Large intestine (tissue), 3 donors: ENCODE results near the gene RET. TPM values are rescaled to one million over a fixed set of nuclear protein-coding genes. Genes with fewer than 3 reads are reported as not detected.

Source experiments
- DNase-seq, 2 donors: peaks; one replicate each; pipeline versions ENCODE4 v3.0.0 to v3.0.0-alpha.2; 2013
- H3K27ac ChIP-seq: one replicate; pipeline ENCODE4 v1.5.1; 2013; ENCODE audit warnings: low read length
- H3K27me3 ChIP-seq: 2 replicates; pipeline ENCODE4 v1.6.1; 2013; ENCODE audit warnings: low read length; ENCODE audit not compliant: control insufficient read depth, insufficient read depth
- H3K36me3 ChIP-seq: 2 replicates; pipeline ENCODE4 v1.6.1; 2013; ENCODE audit warnings: low read length; ENCODE audit not compliant: control insufficient read depth, insufficient read depth
- H3K4me1 ChIP-seq: one replicate; pipeline ENCODE4 v1.6.1; 2013; ENCODE audit warnings: low read length; ENCODE audit not compliant: control insufficient read depth, insufficient read depth
- H3K4me3 ChIP-seq: one replicate; pipeline ENCODE4 v1.5.1; 2013; ENCODE audit warnings: low read length
- H3K9me3 ChIP-seq: one replicate; pipeline ENCODE4 v1.6.1; 2013; ENCODE audit warnings: mild to moderate bottlenecking, low read depth, low read length, moderate library complexity; ENCODE audit not compliant: control insufficient read depth
- WGBS: methylation state at CpG from one replicate; pipeline ENCODE4 v1.1.5; 2013; ENCODE audit warnings: low lambda C conversion rate; ENCODE audit not compliant: insufficient coverage; 5-methylcytosine and 5-hydroxymethylcytosine counted together
- polyA plus RNA-seq: library from polyadenylated mRNA; unstranded; fragments of 120-200 nt; gene quantifications from one replicate; pipeline ENCODE4 v1.2.1, GENCODE V29; 2013

The RET gene
- polyA plus RNA-seq, 1 donor: 20.1 TPM

- no peak overlapping the region for H3K27ac ChIP-seq
- no peaks in the 10 kb centered on the region for H3K9me3 ChIP-seq
- H3K27me3 ChIP-seq: peaks cover 29% of the 10 kb centered on the region
- no peak for DNase-seq
- H3K36me3 ChIP-seq: no peaks in the 10 kb centered on the region
- no peaks in the 10 kb centered on the region for H3K4me1 ChIP-seq
- WGBS: no CpG with 5 or more reads among the region's 17 CpGs
- no peak overlapping the region for H3K4me3 ChIP-seq
These were observed 6.5 kb upstream of the RET start for GRCh38 chr10:43070121-43071085.

- H3K4me3 ChIP-seq: no peak overlapping the region
- no peaks in the 10 kb centered on the region for H3K36me3 ChIP-seq
- H3K9me3 ChIP-seq: peaks cover 3% of the 10 kb centered on the region
- no CpG with 5 or more reads among the region's 19 CpGs for WGBS
- no peak for DNase-seq
- H3K27me3 ChIP-seq: peaks cover 41% of the 10 kb centered on the region
- no peak overlapping the region for H3K27ac ChIP-seq
- H3K4me1 ChIP-seq: no peaks in the 10 kb centered on the region
These were observed 4.8 kb upstream of the RET start for GRCh38 chr10:43071865-43072650.

- H3K4me3 ChIP-seq: no peak overlapping the region
- H3K27me3 ChIP-seq: peaks cover 42% of the 10 kb centered on the region
- no peaks in the 10 kb centered on the region for H3K4me1 ChIP-seq
- no peak for DNase-seq
- H3K36me3 ChIP-seq: no peaks in the 10 kb centered on the region
- peaks cover 3% of the 10 kb centered on the region for H3K9me3 ChIP-seq
- H3K27ac ChIP-seq: no peak overlapping the region
- WGBS: no CpG with 5 or more reads among the region's 3 CpGs
These were observed 3.7 kb upstream of the RET start for GRCh38 chr10:43073191-43073590.

- no peak for DNase-seq
- H3K4me1 ChIP-seq: no peaks in the 10 kb centered on the region
- H3K27ac ChIP-seq: no peak overlapping the region
- peaks cover 45% of the 10 kb centered on the region for H3K27me3 ChIP-seq
- WGBS: no CpG with 5 or more reads among the region's 8 CpGs
- H3K4me3 ChIP-seq: no peak overlapping the region
- H3K36me3 ChIP-seq: no peaks in the 10 kb centered on the region
- H3K9me3 ChIP-seq: peaks cover 3% of the 10 kb centered on the region
These were observed 3.1 kb upstream of the RET start for GRCh38 chr10:43073721-43074120.

- peaks cover 3% of the 10 kb centered on the region for H3K9me3 ChIP-seq
- no peak overlapping the region for H3K27ac ChIP-seq
- no peak overlapping the region for H3K4me3 ChIP-seq
- DNase-seq: no peak
- peaks cover 47% of the 10 kb centered on the region for H3K27me3 ChIP-seq
- no peaks in the 10 kb centered on the region for H3K4me1 ChIP-seq
- H3K36me3 ChIP-seq: no peaks in the 10 kb centered on the region
- no CpG with 5 or more reads among the region's 5 CpGs for WGBS
These were observed 2.5 kb upstream of the RET start for GRCh38 chr10:43074409-43074808.

- Histone ChIP-seq H3K36me3 (no peaks in the 10 kb centered on the region), H3K9me3 (peaks cover 3% of the 10 kb centered on the region), H3K4me1 (no peaks in the 10 kb centered on the region), H3K27ac (no peak overlapping the region), H3K27me3 (peaks cover 52% of the 10 kb centered on the region), H3K4me3 (no peak overlapping the region)
- WGBS: no CpG with 5 or more reads among the region's 12 CpGs
- DNase-seq: no peak
These were observed 1.9 kb upstream of the RET start for GRCh38 chr10:43074827-43075611.

GRCh38 chr10:43075612-43076003, 1.3 kb upstream of the RET start:
- no CpG with 5 or more reads among the region's 5 CpGs for WGBS
- DNase-seq: peak in 1 of 2 donors; percentile 26
- H3K27me3 ChIP-seq: peaks cover 56% of the 10 kb centered on the region
- no peak overlapping the region for H3K27ac ChIP-seq
- no peak overlapping the region for H3K4me3 ChIP-seq
- H3K9me3 ChIP-seq: peaks cover 3% of the 10 kb centered on the region
- no peaks in the 10 kb centered on the region for H3K36me3 ChIP-seq
- H3K4me1 ChIP-seq: no peaks in the 10 kb centered on the region

GRCh38 chr10:43076311-43076875, 476 bp upstream of the RET start:
- no peaks in the 10 kb centered on the region for H3K4me1 ChIP-seq
- peaks cover 52% of the 10 kb centered on the region for H3K27me3 ChIP-seq
- H3K4me3 ChIP-seq: peak overlapping the region; percentile 13
- H3K9me3 ChIP-seq: peaks cover 3% of the 10 kb centered on the region
- H3K27ac ChIP-seq: no peak overlapping the region
- WGBS: no CpG with 5 or more reads among the region's 45 CpGs
- no peaks in the 10 kb centered on the region for H3K36me3 ChIP-seq
- DNase-seq: no peak

GRCh38 chr10:43077421-43078171, 727 bp downstream of the RET start:
- H3K36me3 ChIP-seq: no peaks in the 10 kb centered on the region
- peak overlapping the region; percentile 13 for H3K4me3 ChIP-seq
- H3K27ac ChIP-seq: no peak overlapping the region
- no peaks in the 10 kb centered on the region for H3K4me1 ChIP-seq
- no peak for DNase-seq
- H3K27me3 ChIP-seq: peaks cover 52% of the 10 kb centered on the region
- WGBS: 5% methylated on average over 4 of the region's 72 CpGs
- H3K9me3 ChIP-seq: peaks cover 3% of the 10 kb centered on the region
